Activated T-helper 2 cell treated with anti-CD3 and anti-CD28 coated beads, Interferon-gamma antibody, Interleukin-2, Interleukin-4, amounts not matched to agents 10 μg/mL and 5 μg/mL and 100 μg/mL, durations not matched to agents 14 hours and 24 hours and 36 hours (primary cell): ENCODE results near the gene SNAPC5. TPM values are rescaled to one million over a fixed set of nuclear protein-coding genes. Genes with fewer than 3 reads are reported as not detected.
"Not testable (repeated sequence)": the region's sequence is repeated elsewhere in the genome, so short reads cannot be mapped to it uniquely, and the experiment has no call there.

Experiments
- DNase-seq: peaks from one replicate; pipeline ENCODE4 v3.0.0; 2021; ENCODE audit warnings: low spot score
- H3K27ac Mint-ChIP-seq: one replicate; pipeline ENCODE4 v1.8.0; 2021; ENCODE audit warnings: mixed read lengths
- H3K27me3 Mint-ChIP-seq: one replicate; pipeline ENCODE4 v1.8.0; 2021; ENCODE audit warnings: low read depth, mixed read lengths
- H3K36me3 Mint-ChIP-seq: one replicate; pipeline ENCODE4 v1.8.0; 2021; ENCODE audit warnings: low read depth, mixed read lengths
- H3K4me1 Mint-ChIP-seq: one replicate; pipeline ENCODE4 v1.8.0; 2021; ENCODE audit warnings: low read depth, mixed read lengths
- H3K4me3 Mint-ChIP-seq: one replicate; pipeline ENCODE4 v1.8.0; 2021; ENCODE audit warnings: low read depth, mild to moderate bottlenecking, moderate library complexity, mixed read lengths
- H3K9me3 Mint-ChIP-seq: one replicate; pipeline ENCODE4 v1.8.0; 2021; ENCODE audit warnings: mixed read lengths
- intact Hi-C: fragments of 100-400 bp; cut with micrococcal nuclease; formaldehyde crosslinking; loops from one replicate; pipeline ENCODE4 v1.15.1; 2023
- total RNA-seq: library from RNA; stranded (reverse); gene quantifications from 2 replicates; pipeline ENCODE4 v1.2.3, GENCODE V29; 2022

The SNAPC5 gene
- total RNA-seq, 1 donor from 2014 or later: 23.9 TPM

- Mint-ChIP-seq H3K27ac (no peak overlapping the region), H3K36me3 (peaks cover 63% of the 10 kb centered on the region), H3K4me1 (peaks cover 5% of the 10 kb centered on the region), H3K9me3 (peaks cover 4% of the 10 kb centered on the region), H3K4me3 (no peak overlapping the region), H3K27me3 (no peaks in the 10 kb centered on the region)
- DNase-seq: no peak
- intact Hi-C loops: no loop called here
Observed at GRCh38 chr15:66462627-66463026, 34.9 kb downstream of the SNAPC5 start.

GRCh38 chr15:66461917-66462316 is 35.6 kb downstream of the SNAPC5 start:
- DNase-seq: no peak
- Mint-ChIP-seq H3K27ac (no peak overlapping the region), H3K4me1 (peaks cover 5% of the 10 kb centered on the region), H3K27me3 (no peaks in the 10 kb centered on the region), H3K4me3 (no peak overlapping the region), H3K36me3 (peaks cover 59% of the 10 kb centered on the region), H3K9me3 (peaks cover 4% of the 10 kb centered on the region)
- intact Hi-C loops: no loop called here

DNA sequence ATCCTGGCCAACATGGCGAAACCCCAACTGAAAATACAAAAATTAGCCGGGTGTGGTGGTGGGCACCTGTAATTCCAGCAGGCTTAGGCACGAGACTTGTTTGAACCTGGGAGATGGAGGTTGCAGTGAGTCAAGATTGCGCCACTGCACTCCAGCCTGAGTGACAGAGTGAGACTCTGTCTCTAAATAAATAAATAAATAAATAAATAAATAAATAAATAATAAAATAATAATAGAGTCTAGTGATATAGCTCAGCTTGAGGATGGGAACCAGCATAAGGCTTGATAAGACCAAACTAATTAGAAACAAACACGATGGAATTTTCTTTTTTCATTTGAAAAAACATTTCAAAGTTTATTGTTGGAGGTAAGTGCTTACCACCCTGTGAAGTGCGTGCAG is 36.3 kb downstream of the SNAPC5 start:
- H3K4me3 Mint-ChIP-seq, H3K27ac Mint-ChIP-seq, H3K4me1 Mint-ChIP-seq, H3K27me3 Mint-ChIP-seq, H3K9me3 Mint-ChIP-seq, intact Hi-C loops, DNase-seq: not testable (repeated sequence)
- peaks cover 58% of the 10 kb centered on the region for H3K36me3 Mint-ChIP-seq

DNA sequence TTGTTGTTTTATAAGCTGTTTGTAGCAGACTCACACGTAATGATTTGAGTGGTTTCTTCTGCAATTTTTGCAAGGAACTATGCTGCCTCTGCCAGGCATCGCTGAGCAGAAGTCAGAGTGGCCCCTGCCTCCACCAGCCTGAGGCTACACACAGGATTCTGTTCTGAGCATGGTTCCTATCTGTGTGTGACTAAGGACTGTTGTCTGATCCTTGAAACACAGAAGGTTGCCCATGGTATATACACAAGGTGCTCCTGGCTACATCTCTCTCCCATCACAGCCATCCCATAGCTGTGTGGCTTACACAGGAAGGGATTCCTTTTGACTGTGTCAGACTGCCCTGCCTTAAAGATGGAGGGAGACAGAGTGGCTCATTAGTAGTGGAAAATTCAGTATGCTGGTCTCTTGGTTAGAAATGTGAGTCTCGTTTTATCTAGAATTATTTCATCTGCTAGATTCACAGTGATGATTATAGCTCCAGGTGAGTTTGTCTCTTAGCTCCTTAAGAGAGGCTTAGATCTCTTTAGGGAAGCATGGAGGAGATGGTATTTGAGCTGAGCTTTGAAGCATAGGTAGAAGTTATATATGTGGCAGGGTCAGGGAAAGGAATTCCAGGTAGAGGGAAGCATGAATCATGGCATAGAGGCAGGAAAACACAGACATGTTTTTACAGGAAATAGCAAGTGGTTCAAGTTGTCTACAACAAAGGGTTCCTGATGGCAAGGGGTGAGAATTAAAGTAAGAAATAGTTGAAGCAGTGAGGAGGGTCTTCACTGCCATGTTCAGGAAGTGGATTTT is 37.5 kb downstream of the SNAPC5 start:
- peaks cover 56% of the 10 kb centered on the region for H3K36me3 Mint-ChIP-seq
- peak overlapping the region; percentile 3 for H3K27ac Mint-ChIP-seq
- intact Hi-C loops: no loop called here
- H3K9me3 Mint-ChIP-seq: peaks cover 4% of the 10 kb centered on the region
- DNase-seq: no peak
- H3K4me1 Mint-ChIP-seq: peaks cover 5% of the 10 kb centered on the region
- H3K27me3 Mint-ChIP-seq: no peaks in the 10 kb centered on the region
- H3K4me3 Mint-ChIP-seq: no peak overlapping the region

- no peak overlapping the region for H3K27ac Mint-ChIP-seq
- H3K36me3 Mint-ChIP-seq: peaks cover 48% of the 10 kb centered on the region
- H3K27me3 Mint-ChIP-seq: no peaks in the 10 kb centered on the region
- H3K9me3 Mint-ChIP-seq: no peaks in the 10 kb centered on the region
- intact Hi-C loops: no loop called here
- H3K4me3 Mint-ChIP-seq: no peak overlapping the region
- no peak for DNase-seq
- H3K4me1 Mint-ChIP-seq: peaks cover 5% of the 10 kb centered on the region
Observed at GRCh38 chr15:66456211-66456610, 41.4 kb downstream of the SNAPC5 start.

GRCh38 chr15:66454143-66454542 is 43.4 kb downstream of the SNAPC5 start:
- Mint-ChIP-seq H3K9me3 (no peaks in the 10 kb centered on the region), H3K27me3 (no peaks in the 10 kb centered on the region), H3K4me1 (no peaks in the 10 kb centered on the region), H3K36me3 (peaks cover 40% of the 10 kb centered on the region), H3K4me3 (no peak overlapping the region), H3K27ac (no peak overlapping the region)
- no peak for DNase-seq
- intact Hi-C loops: no loop called here

GRCh38 chr15:66452971-66453580 is 44.5 kb downstream of the SNAPC5 start:
- no peak for DNase-seq
- no peak overlapping the region for H3K27ac Mint-ChIP-seq
- H3K4me1 Mint-ChIP-seq: no peaks in the 10 kb centered on the region
- no peaks in the 10 kb centered on the region for H3K27me3 Mint-ChIP-seq
- intact Hi-C loops: no loop called here
- peaks cover 3% of the 10 kb centered on the region for H3K9me3 Mint-ChIP-seq
- H3K36me3 Mint-ChIP-seq: peaks cover 45% of the 10 kb centered on the region
- no peak overlapping the region for H3K4me3 Mint-ChIP-seq

- H3K27me3 Mint-ChIP-seq: no peaks in the 10 kb centered on the region
- intact Hi-C loops: no loop called here
- peaks cover 51% of the 10 kb centered on the region for H3K36me3 Mint-ChIP-seq
- no peak for DNase-seq
- no peak overlapping the region for H3K27ac Mint-ChIP-seq
- peaks cover 4% of the 10 kb centered on the region for H3K9me3 Mint-ChIP-seq
- no peak overlapping the region for H3K4me3 Mint-ChIP-seq
- H3K4me1 Mint-ChIP-seq: no peaks in the 10 kb centered on the region
Observed at GRCh38 chr15:66452420-66452819, 45.1 kb downstream of the SNAPC5 start.

Other genes starting within 250 kb of the SNAPC5 start
- not detected in 2 replicates for gene MEGF11, start 244.0 kb downstream of the SNAPC5 start, total RNA-seq
- 49.8 and 56.3 TPM in 2 replicates for gene DIS3L, start 204.2 kb downstream of the SNAPC5 start, total RNA-seq
- 42.4 and 43.3 TPM in 2 replicates for gene TIPIN, start 141.1 kb downstream of the SNAPC5 start, total RNA-seq
- 107 and 111 TPM in 2 replicates for gene MAP2K1, start 110.8 kb downstream of the SNAPC5 start, total RNA-seq
- gene RPL4, start 7.1 kb upstream of the SNAPC5 start, total RNA-seq: 3,297 and 3,363 TPM in 2 replicates
- gene ZWILCH, start 7.6 kb upstream of the SNAPC5 start, total RNA-seq: 33.0 and 34.5 TPM in 2 replicates
- not detected in 2 replicates for gene LCTL, start 68.2 kb upstream of the SNAPC5 start, total RNA-seq
- 0.43 and 0.57 TPM in 2 replicates for gene SMAD6, start 204.5 kb upstream of the SNAPC5 start, total RNA-seq